HL-60 (cell line): ENCODE measurements around the gene DAAM1.

Source experiments
- CTCF ChIP-seq: IDR thresholded peaks from one replicate; pipeline ENCODE4 v1.5.1; 2011; ENCODE audit warnings: low read length, control low read depth, inconsistent platforms; ENCODE audit not compliant: insufficient read depth
- GABPA ChIP-seq: IDR thresholded peaks from 2 replicates; pipeline ENCODE4 v1.6.1; 2012; ENCODE audit warnings: low read depth
- POLR2AphosphoS5 ChIP-seq: IDR thresholded peaks from 2 replicates; pipeline ENCODE4 v1.6.1; 2012; ENCODE audit warnings: low read depth
- REST ChIP-seq: IDR thresholded peaks from 2 replicates; pipeline ENCODE4 v1.6.1; 2012; ENCODE audit warnings: low read depth; ENCODE audit not compliant: insufficient replicate concordance
- SPI1 ChIP-seq: IDR thresholded peaks from 2 replicates; pipeline ENCODE4 v1.6.1; 2012; ENCODE audit warnings: low read depth, mild to moderate bottlenecking, borderline replicate concordance

GRCh38 chr14:59161561-59162175 lies 26.8 kb upstream of the DAAM1 start:
- TF ChIP-seq CTCF (no peak), REST (no peak), GABPA (no peak), SPI1 (no peak), POLR2AphosphoS5 (no peak)
